Hepatocyte (in vitro differentiated cells): ENCODE data around the gene SPAG6. TPM values are rescaled to one million over a fixed set of nuclear protein-coding genes. Genes with fewer than 3 reads are reported as not detected.

Source experiments
- DNase-seq: peaks from one replicate; pipeline ENCODE4 v3.0.0-alpha.2; 2016; ENCODE audit warnings: low spot score
- H2AFZ ChIP-seq: fragments of 200-600 bp; sonication (generic); 2 replicates; pipeline ENCODE4 v1.6.0; 2016; ENCODE audit warnings: antibody characterized with exemption, mild to moderate bottlenecking
- H3K27ac ChIP-seq: fragments of 200-600 bp; sonication (generic); 2 replicates; pipeline ENCODE4 v1.5.1; 2016; ENCODE audit warnings: mild to moderate bottlenecking
- H3K27me3 ChIP-seq: fragments of 200-600 bp; sonication (generic); 2 replicates; pipeline ENCODE4 v1.6.1; 2016
- H3K36me3 ChIP-seq: fragments of 200-600 bp; sonication (generic); replicated peaks from 2 replicates; pipeline ENCODE4 v1.5.1; 2016; ENCODE audit warnings: low read depth; ENCODE audit not compliant: insufficient read depth
- H3K4me1 ChIP-seq: fragments of 200-600 bp; sonication (generic); 2 replicates; pipeline ENCODE4 v1.5.1; 2016; ENCODE audit warnings: mild to moderate bottlenecking, moderate library complexity; ENCODE audit not compliant: insufficient read depth
- H3K4me2 ChIP-seq: fragments of 200-600 bp; sonication (generic); 2 replicates; pipeline ENCODE4 v1.6.0; 2016
- H3K4me3 ChIP-seq: fragments of 200-600 bp; sonication (generic); 2 replicates; pipeline ENCODE4 v1.5.1; 2016; ENCODE audit warnings: mild to moderate bottlenecking
- H3K79me2 ChIP-seq: fragments of 200-600 bp; sonication (generic); 2 replicates; pipeline ENCODE4 v1.6.0; 2017; ENCODE audit warnings: mild to moderate bottlenecking
- H3K9me2 ChIP-seq: fragments of 200-600 bp; sonication (generic); replicated peaks from 2 replicates; pipeline ENCODE4 v1.6.0; 2017; ENCODE audit warnings: mild to moderate bottlenecking; ENCODE audit not compliant: insufficient read depth
- H3K9me3 ChIP-seq: fragments of 200-600 bp; sonication (generic); 2 replicates; pipeline ENCODE4 v1.5.1; 2016; ENCODE audit warnings: low read depth, mild to moderate bottlenecking
- H4K20me1 ChIP-seq: fragments of 200-600 bp; sonication (generic); 2 replicates; pipeline ENCODE4 v1.6.0; 2016; ENCODE audit warnings: mild to moderate bottlenecking; ENCODE audit not compliant: insufficient read depth, poor library complexity, severe bottlenecking
- CTCF ChIP-seq: fragments of 200-600 bp; sonication (generic); IDR thresholded peaks from 2 replicates; pipeline ENCODE4 v1.5.1; 2016; ENCODE audit warnings: antibody characterized with exemption, mild to moderate bottlenecking; ENCODE audit not compliant: poor library complexity
- EZH2 ChIP-seq: fragments of 200-600 bp; sonication (generic); IDR thresholded peaks from 2 replicates; pipeline ENCODE4 v1.6.1; 2016; ENCODE audit warnings: antibody characterized with exemption, mild to moderate bottlenecking, borderline replicate concordance
- EZH2phosphoT487 ChIP-seq: fragments of 200-600 bp; sonication (generic); IDR thresholded peaks from one replicate; pipeline ENCODE4 v1.6.1; 2018; ENCODE audit warnings: antibody characterized with exemption, mild to moderate bottlenecking, low read depth, moderate library complexity; ENCODE audit not compliant: unreplicated experiment, severe bottlenecking
- WGBS: methylation state at CpG from one replicate; pipeline ENCODE4 v1.1.6; 2016; ENCODE audit warnings: low lambda C conversion rate; ENCODE audit errors: missing lambda C conversion rate; 5-methylcytosine and 5-hydroxymethylcytosine counted together
- polyA plus RNA-seq: library from polyadenylated mRNA; unstranded; fragments of >200 nt; fragmentation: Nextera tagmentation; extraction: Ambion mirVana; gene quantifications from 2 replicates; pipeline ENCODE4 v1.2.1, GENCODE V29; 2016
- total RNA-seq: library from RNA; depleted of rRNA; stranded (reverse); fragments of >200 nt; gene quantifications from 2 replicates; pipeline ENCODE4 v1.2.3, GENCODE V29; 2014

The SPAG6 gene
- total and polyA plus RNA-seq, 2 experiments from 2014 or later = 0.17 TPM; not detected in 1

GRCh38 chr10:22329150-22329549 is 16.1 kb upstream of the SPAG6 start:
- Histone ChIP-seq H3K9me2 (no peaks in the 10 kb centered on the region), H3K4me3 (no peak overlapping the region), H3K27ac (no peak overlapping the region), H3K4me1 (peaks cover 17% of the 10 kb centered on the region), H3K27me3 (peaks cover 34% of the 10 kb centered on the region), H3K79me2 (peaks cover 10% of the 10 kb centered on the region), H3K36me3 (no peaks in the 10 kb centered on the region), H3K4me2 (no peak overlapping the region), H3K9me3 (no peaks in the 10 kb centered on the region), H2AFZ (no peak overlapping the region), H4K20me1 (peaks cover 15% of the 10 kb centered on the region)
- WGBS = 87% methylated on average over 3 of the region's 3 CpGs
- no peak for TF ChIP-seq EZH2
- no peak for TF ChIP-seq CTCF
- no peak for TF ChIP-seq EZH2phosphoT487
- DNase-seq = no peak

GRCh38 chr10:22332116-22332692 is 13.1 kb upstream of the SPAG6 start:
- TF ChIP-seq EZH2 (no peak), EZH2phosphoT487 (peak; percentile 19)

GRCh38 chr10:22333167-22333974 is 11.9 kb upstream of the SPAG6 start:
- Histone ChIP-seq H3K9me2 (no peaks in the 10 kb centered on the region), H2AFZ (peak overlapping the region; percentile 85), H3K36me3 (no peaks in the 10 kb centered on the region), H3K4me3 (no peak overlapping the region), H3K9me3 (no peaks in the 10 kb centered on the region), H3K4me2 (peak overlapping the region; percentile 91), H4K20me1 (no peaks in the 10 kb centered on the region), H3K27me3 (peaks cover 71% of the 10 kb centered on the region), H3K79me2 (no peaks in the 10 kb centered on the region), H3K4me1 (peaks cover 26% of the 10 kb centered on the region), H3K27ac (no peak overlapping the region)
- 19% methylated on average over 25 of the region's 25 CpGs for WGBS
- no peak for DNase-seq
- TF ChIP-seq EZH2phosphoT487 (no peak), EZH2 (no peak), CTCF (no peak)

More at GRCh38 chr10:22332116-22332692, 13.1 kb upstream of the SPAG6 start:
- 75% methylated on average over 7 of the region's 7 CpGs for WGBS
- Histone ChIP-seq H3K9me3 (no peaks in the 10 kb centered on the region), H3K36me3 (no peaks in the 10 kb centered on the region), H2AFZ (no peak overlapping the region), H3K4me1 (peaks cover 26% of the 10 kb centered on the region), H3K27me3 (peaks cover 60% of the 10 kb centered on the region), H3K4me3 (no peak overlapping the region), H3K9me2 (no peaks in the 10 kb centered on the region), H3K27ac (no peak overlapping the region), H4K20me1 (no peaks in the 10 kb centered on the region), H3K79me2 (no peaks in the 10 kb centered on the region), H3K4me2 (no peak overlapping the region)
- no peak for DNase-seq

- 19% methylated on average over 16 of the region's 16 CpGs for whole genome bisulfite sequencing
- no peak for DNase-seq
- H4K20me1 ChIP-seq = no peaks in the 10 kb centered on the region
- no peaks in the 10 kb centered on the region for H3K36me3 ChIP-seq
- no peaks in the 10 kb centered on the region for H3K79me2 ChIP-seq
- peaks cover 77% of the 10 kb centered on the region for H3K27me3 ChIP-seq
- H3K4me2 ChIP-seq = peak overlapping the region; percentile 91
- H2AFZ ChIP-seq = peak overlapping the region; percentile 85
- H3K27ac ChIP-seq = no peak overlapping the region
- peak overlapping the region; percentile 9 for H3K4me3 ChIP-seq
- peaks cover 26% of the 10 kb centered on the region for H3K4me1 ChIP-seq
- H3K9me2 ChIP-seq = no peaks in the 10 kb centered on the region
- TF ChIP-seq EZH2phosphoT487 = no peak
- TF ChIP-seq EZH2 = no peak
- no peak for TF ChIP-seq CTCF
- H3K9me3 ChIP-seq = no peaks in the 10 kb centered on the region
These were observed 11.4 kb upstream of the SPAG6 start for GRCh38 chr10:22333975-22334282.
